H1 (cell line): ENCODE data around the gene PTPN21. TPM values are rescaled to one million over a fixed set of nuclear protein-coding genes. Genes with fewer than 3 reads are reported as not detected.

Source experiments
- BCL11A ChIP-seq, 2 experiments: IDR thresholded peaks; one replicate each; pipeline ENCODE4 v1.6.1; 2011; ENCODE audit warnings: low read depth in 2 of 2, low read length in 2 of 2, mild to moderate bottlenecking in 2 of 2
- CHD7 ChIP-seq: fragments of 300-600 bp; sonication (generic); IDR thresholded peaks from 2 replicates; pipeline ENCODE4 v1.7.1; 2012; ENCODE audit warnings: low read length, moderate library complexity, mild to moderate bottlenecking, inconsistent platforms; ENCODE audit not compliant: insufficient replicate concordance
- EP300 ChIP-seq, 2 experiments: IDR thresholded peaks; 1 replicate in 1 of 2; 2 replicates in 1 of 2; pipeline ENCODE4 v1.6.1; 2011 to 2012; ENCODE audit warnings: low read depth in 2 of 2, low read length in 2 of 2, mild to moderate bottlenecking in 2 of 2, borderline replicate concordance in 1 of 2, inconsistent platforms in 1 of 2, moderate library complexity in 1 of 2
- GTF2F1 ChIP-seq: IDR thresholded peaks from 2 replicates; pipeline ENCODE4 v1.6.1; 2012; ENCODE audit warnings: low read depth, low read length, improper control_type of control experiment, borderline replicate concordance
- HDAC6 ChIP-seq: IDR thresholded peaks from one replicate; pipeline ENCODE4 v1.7.1; 2012; ENCODE audit warnings: low read depth, mild to moderate bottlenecking, inconsistent platforms, low read length, moderate library complexity
- POLR2A ChIP-seq, 2 experiments: IDR thresholded peaks; 1 replicate in 1 of 2; 2 replicates in 1 of 2; pipeline ENCODE4 v1.6.1; 2011; ENCODE audit warnings: low read depth in 2 of 2, low read length in 2 of 2, mild to moderate bottlenecking in 2 of 2; ENCODE audit errors: control extremely low read depth in 1 of 2
- RBBP5 ChIP-seq: IDR thresholded peaks from 2 replicates; pipeline ENCODE4 v1.7.1; 2012; ENCODE audit warnings: low read depth, mild to moderate bottlenecking, inconsistent platforms, low read length, moderate library complexity, borderline replicate concordance
- SIX5 ChIP-seq: IDR thresholded peaks from 2 replicates; pipeline ENCODE4 v1.6.1; 2011; ENCODE audit warnings: mild to moderate bottlenecking, low read depth, low read length
- SP2 ChIP-seq: IDR thresholded peaks from 2 replicates; pipeline ENCODE4 v1.6.1; 2012; ENCODE audit warnings: mild to moderate bottlenecking, low read length, inconsistent platforms
- TAF1 ChIP-seq: IDR thresholded peaks from 2 replicates; pipeline ENCODE4 v1.6.1; 2011; ENCODE audit warnings: mild to moderate bottlenecking, low read depth, low read length
- polyA plus RNA-seq, 7 experiments: library from polyadenylated mRNA; depleted of rRNA in 3 of 7; stranded (reverse) in 5 of 7; unstranded in 2 of 7; fragments of >200 nt in 5 of 7; fragments of 200-250 nt in 2 of 7; gene quantifications; 1 replicate in 5 of 7; 2 replicates in 1 of 7; 4 replicates in 1 of 7; pipeline versions ENCODE4 v1.2.1 to v1.2.3, GENCODE V29; 2011 to 2013; ENCODE audit warnings: missing spikeins in 2 of 7, mixed read lengths in 2 of 7
- total RNA-seq: library from RNA; stranded (reverse); fragmentation: NEBNext Ultra II Directional; extraction: Animal tissue kit (Norgen Biotek cat#: 25700); gene quantifications from 2 replicates; pipeline ENCODE4 v1.2.1, GENCODE V29; 2021

The PTPN21 gene
- total and polyA plus RNA-seq, 2 of the 8 experiments (the other 6 are each of a cell fraction or from before 2014, with no cell fraction given): 6.5 to 16.1 TPM

- no peak for TF ChIP-seq CHD7
- peak; percentile 52; the same call in 1 of the 2 replicates for TF ChIP-seq RBBP5
- peak in 1 of 2 experiments; percentile 73; a peak in 1 of 3 replicates for TF ChIP-seq POLR2A (IDR thresholded peaks at IDR 0.05; ENCODE audit: control extremely low read depth in 1 of 2, low read depth in 2 of 2, low read length in 2 of 2)
- TF ChIP-seq TAF1: peak; percentile 71
- no peak for TF ChIP-seq SP2
- TF ChIP-seq SIX5: no peak
- TF ChIP-seq EP300 (IDR thresholded peaks at IDR 0.05; ENCODE audit: borderline replicate concordance in 1 of 2, low read depth in 2 of 2, low read length in 2 of 2): peak in 1 of 2 experiments; percentile 73; a peak in 1 of 3 replicates
- TF ChIP-seq HDAC6: no peak
- no peak for TF ChIP-seq BCL11A (IDR thresholded peaks at IDR 0.05; ENCODE audit: low read depth in 2 of 2, low read length in 2 of 2)
- TF ChIP-seq GTF2F1: no peak
Observed at GRCh38 chr14:88554457-88555286, at the start of gene PTPN21 (continued).
